Renal pelvis (tissue), 4 donors: ENCODE results near the gene KCNK5. TPM values are rescaled to one million over a fixed set of nuclear protein-coding genes. Genes with fewer than 3 reads are reported as not detected.

Experiments
- DNase-seq: peaks from one replicate; pipeline ENCODE4 v3.0.0-alpha.2; 2013
- polyA plus RNA-seq, 3 donors: library from polyadenylated mRNA; unstranded; fragments of 120-200 nt; gene quantifications; one replicate each; pipeline ENCODE4 v1.2.1, GENCODE V29; 2013; ENCODE audit not compliant: insufficient read length in 3 of 3

The KCNK5 gene
- polyA plus RNA-seq, 3 donors: 10.7 to 15.0 (median 14.1) TPM

DNA sequence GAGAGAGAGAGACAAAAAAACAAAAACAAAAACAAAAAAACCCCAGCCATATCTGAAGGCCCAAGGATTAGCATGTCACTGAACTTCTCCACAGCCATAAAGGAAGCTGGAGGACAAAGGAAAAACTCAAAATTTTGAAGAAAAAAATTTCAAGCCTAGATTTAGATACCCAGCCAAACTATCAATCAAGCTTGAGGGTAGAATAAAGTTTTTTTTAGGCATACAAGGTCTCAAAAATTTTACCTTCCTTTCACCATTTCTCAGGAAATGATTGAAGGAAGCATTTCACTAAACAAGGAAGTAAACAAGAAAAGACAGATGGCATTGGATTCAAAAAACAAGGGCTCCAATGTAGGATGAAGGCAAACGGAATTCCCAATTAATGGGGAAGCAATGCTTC is 52.1 kb downstream of the KCNK5 start:
- no peak for DNase-seq

DNA sequence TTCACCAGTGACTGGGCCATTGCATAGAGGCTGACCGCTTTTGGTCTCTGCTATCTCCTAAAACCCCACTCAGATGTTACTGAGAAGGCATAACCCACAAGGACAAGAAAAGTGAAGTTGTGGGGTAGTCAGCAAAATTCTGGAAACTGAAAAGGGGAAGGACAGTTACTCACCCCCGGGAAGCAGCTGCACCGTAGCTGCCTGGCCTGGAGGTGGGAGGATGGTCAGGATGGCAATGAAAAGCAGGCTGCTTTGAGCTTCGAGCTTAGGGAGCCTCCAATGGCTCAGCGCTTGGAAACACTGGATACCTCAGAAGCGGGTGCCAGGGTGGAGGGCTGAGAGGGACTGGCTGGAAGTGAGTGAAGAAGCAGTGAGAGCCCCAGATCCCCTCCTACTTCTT is 56.0 kb downstream of the KCNK5 start:
- DNase-seq: no peak

DNA sequence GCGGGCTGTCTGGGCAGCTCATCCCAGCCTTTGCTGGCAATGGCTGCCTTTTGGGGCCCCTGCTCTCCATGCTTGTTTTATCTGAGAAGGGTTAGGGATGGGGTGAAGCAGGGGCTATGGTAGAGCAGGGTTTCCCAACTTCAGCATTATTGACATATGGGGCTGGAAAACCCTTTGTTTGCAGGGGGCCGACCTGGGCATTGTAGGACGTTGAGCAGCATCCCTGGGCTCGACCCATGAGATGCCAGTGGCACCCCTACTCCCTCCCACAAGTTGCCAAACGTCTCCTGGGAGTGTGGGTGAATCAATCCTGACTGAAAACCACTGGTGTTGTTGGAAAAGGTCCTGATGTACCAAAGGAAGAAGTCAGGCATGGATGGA is 56.9 kb downstream of the KCNK5 start:
- no peak for DNase-seq

DNA sequence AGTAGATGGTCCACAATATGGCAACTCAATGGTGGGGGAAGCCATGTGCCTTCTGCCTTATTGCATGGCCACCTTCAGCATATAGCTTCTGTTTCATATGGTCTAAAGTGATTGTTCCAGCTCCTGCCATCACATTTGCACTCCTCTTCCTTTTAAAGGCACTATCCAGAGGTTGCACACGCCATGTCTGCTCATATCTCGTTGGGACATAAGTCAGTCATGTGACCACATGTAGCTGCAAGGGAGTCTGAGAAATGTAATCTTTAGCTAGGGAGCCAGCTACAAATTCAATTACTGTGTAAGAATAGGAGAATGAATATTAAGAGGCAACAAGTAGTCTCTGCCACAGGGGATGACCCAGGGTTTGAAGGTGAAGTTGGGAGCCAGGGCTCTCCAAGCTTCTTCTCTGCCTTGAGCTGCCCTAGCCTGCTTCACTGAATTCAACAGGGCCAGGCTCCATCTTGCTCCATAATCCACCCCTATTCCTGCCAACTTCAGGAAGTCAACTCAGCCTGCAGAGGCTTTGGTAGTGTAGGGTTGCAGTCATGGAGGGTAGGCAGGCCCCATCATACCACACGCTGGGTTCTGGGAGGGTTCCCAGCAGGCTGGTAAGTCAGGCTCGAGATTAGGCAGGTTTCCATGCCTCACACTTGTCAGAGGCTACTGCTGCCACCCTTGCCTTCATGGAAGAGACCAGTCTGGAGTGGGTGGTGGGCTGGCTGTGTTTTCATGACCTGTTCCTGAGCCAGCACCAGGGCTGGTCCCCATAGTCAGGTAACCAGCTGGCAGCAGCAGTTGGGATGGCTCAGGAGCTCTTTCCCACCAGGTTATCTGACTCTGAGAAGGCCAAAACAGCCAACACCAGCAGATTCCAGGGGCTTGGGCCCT is 57.5 kb downstream of the KCNK5 start:
- DNase-seq: no peak

DNA sequence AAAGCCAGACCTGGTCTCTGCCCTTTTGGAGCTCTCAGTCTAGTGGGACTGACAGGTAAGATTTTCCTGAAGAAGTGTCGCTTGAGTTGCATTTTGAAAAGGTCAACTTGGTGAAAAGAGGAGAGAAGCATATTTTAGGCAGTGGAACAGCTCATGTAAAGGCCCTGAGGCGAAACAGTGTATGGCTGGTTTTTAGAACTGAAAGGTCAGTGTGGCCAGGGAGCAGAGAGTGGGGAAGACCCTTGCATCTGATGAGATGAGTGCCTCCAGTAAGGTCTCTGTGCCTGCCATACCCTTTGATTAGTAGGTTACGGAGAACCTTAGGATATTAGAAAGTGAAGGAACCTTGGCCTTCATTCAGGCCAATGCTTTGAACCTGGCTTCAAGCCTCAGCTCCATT is 58.4 kb downstream of the KCNK5 start:
- no peak for DNase-seq

DNA sequence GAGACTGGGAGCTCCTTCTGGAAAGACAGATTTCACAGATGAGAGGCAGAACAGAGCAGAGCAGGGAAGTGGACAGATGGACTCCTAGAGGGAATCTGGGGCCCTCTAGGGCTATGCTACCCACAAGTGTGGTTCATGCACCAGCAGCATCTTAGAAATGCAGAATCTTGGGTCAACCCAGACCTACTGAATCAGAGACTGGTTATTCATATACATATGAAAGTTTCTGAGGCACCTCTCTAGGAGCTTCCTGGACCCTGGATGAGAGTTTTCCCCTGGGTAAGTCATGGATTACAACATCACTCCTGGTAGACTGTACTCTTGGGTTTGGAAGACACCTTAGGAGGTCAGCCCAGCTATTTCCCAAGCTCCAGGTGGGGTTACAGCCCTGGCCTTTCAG is 58.9 kb downstream of the KCNK5 start:
- no peak for DNase-seq

DNA sequence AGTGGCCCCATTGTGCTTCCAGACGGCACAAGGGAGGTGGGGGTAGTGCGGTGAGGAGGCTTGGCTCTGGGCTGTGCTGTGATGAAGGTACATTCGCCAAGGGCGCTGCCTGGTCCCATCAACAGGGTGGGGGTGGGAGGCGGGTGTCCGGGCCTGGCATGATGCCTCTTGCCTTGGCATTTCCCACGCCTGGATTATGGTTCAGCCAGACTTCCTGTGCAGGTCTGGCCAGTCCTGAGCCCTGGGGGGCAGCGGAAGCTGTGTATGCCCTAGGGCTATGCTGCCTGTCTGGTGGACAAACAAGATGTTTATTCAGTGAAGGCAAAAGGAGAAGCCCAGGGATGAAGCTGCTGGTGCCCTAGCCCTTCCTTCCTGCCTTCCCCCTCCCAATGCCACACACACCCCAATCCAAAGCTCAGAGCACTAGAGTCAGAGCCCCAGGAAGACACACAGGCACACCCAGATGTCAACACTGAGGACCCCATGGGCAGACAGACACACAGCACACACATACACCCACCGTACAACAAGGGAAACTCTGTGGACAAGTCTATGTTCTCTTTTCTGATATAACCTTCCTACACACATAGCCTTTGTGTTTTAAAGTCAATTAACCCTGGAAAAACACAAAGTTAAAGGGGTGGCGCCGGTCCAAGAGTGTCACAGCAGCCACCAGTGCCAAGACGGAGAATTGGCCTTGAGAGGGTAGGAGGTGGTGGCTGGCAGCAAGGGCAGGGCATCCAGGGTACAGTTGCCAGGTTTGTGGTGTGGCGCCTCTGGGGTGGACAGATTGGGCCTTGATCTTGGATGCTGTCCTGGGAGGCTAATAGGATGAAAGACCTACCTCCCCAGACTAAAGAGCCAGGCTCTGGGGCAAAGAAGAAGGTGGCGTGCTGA is 59.6 kb downstream of the KCNK5 start:
- no peak for DNase-seq

DNA sequence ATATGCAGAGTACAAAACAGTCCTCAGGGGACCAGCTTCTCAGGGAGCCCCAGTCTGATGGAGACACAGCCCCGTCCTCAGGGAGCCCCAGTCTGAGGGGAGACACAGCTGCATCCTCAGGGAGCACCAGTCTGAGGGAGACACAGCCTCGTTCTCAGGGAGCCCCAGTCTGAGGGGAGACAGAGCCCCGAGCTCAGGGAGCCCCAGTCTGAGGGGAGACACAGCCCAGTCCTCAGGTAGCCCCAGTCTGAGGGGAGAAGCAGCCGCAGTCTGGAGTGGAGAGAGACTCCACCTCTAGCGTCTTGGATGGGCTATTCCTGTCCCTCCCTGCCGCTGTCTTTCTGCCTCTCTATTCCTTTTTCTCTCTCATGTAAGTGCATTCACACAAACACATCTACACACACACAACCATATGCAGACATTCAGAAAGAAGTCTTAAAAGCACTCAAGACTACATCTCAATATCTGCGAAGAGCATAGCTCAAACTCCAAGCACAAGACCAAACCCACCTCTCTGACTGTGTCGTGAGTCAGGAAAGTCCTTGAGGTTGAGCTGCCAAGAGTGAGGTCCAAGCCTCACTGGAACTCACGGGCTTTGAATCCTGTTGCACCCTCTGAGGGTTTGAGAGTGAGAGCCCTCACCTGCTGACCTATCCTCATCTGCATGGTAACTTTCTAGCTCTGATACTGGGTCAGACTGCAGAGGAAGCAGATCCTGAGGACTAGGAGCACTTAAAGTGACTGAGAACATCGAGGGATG is 61.2 kb downstream of the KCNK5 start:
- no peak for DNase-seq

DNA sequence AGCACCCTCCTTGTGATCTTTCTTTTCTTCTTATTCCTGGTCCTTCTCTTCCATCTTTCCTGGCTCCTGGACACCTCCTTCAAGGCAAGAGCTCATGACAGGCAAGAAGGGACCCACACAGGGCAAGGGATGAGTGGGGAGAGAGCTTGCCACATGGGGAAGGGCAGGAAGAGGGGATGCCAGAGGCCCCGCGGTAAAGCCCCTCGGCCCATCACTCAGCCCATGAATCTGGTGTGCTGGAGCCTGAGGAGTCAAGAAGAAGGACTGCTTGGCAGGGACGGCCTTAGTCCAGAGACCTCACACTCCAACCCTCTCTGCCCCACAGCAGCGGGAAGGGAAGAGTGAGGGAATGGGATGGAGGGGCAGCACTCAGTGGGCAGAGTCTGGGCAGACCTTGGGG is 62.0 kb downstream of the KCNK5 start:
- DNase-seq: no peak

DNA sequence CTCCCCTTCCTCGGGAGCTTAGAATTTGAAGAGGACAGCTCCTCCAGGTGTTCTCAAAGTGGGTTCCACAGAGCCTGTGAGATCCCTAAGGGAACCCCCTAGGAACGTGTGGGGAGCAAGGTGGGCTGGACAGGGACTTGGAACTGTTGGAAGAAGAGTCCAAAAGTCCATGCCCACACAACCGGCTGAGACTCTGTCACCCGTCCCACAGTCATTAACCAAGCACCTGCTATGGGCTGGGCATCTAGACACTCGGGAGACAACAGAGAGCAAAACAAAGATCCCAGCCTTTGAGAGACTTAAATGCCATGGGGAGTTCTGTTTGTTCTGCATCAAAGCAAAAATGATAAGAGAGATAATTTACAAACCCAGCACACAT is 62.4 kb downstream of the KCNK5 start:
- no peak for DNase-seq

DNA sequence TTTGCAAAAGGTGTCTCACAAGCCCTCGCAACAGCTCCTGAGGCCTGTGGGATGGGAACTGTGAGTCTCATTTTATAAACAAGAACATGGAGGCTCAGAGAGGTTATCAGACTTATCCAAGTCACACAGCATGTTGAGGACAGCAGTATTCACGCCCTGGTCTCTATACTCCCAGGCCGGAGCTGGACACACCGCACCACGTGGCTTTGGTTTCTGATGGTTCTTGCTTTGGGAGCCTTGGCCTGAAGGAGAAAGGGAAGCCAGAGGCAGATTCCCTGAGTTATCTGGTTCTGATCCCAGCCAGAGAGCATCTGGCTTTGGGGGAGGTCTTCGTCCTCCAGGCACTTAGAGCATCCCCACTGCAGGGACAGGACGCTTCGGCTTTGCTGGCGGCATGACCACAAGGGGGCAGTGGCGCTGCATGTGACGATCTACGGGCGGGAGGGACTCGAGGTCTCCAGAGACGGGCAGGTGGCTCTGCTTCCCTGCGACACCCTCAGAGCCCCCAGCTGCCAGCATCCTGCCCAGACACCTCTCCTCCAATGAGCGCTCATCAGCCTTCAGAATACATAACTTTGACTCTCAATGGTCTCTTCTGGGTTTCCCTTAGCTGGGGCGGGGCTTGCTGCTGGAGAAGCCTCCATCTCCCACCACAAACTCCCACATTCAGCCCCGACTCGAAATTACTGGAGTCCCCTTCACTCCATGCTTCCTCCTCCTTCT is 62.9 kb downstream of the KCNK5 start:
- peak; percentile 65 for DNase-seq

DNA sequence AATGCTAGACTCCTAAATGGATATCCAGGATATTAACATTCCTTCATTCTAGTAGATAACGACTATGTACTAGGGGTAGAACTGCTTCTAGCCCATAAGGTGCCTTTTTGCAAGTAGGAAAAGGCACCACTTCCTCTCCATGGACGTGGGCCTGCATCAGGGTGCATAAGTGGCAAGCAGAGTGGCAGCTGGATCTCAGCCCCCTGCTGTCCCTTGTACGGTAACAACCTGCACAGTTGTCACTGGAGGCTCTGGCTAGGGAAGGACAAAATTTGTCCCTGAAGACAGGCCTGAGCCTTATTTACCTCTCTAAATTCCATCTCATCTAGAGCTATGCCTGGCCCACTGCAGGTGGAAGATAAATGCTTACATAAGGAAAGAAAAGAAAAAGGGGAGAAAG is 71.8 kb downstream of the KCNK5 start:
- DNase-seq: no peak

DNA sequence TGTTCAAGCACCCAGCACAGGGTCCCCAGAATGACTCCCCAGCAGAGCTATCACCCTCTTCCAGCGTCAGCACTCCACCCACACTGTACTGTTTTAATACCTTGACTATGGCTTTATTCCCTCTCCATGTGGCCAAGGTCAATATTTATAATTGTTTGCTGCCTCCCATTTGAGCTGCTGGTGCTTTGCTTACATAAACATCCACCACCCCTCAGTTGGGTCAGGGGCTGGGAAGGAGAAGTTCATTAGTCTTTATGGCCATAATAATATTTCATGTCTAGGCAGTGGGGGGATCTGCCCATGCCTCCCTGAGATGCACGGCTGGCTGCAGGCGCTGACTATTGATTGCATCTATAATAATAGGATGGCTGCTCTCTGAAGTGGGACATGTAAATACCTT is 72.5 kb downstream of the KCNK5 start:
- no peak for DNase-seq

DNA sequence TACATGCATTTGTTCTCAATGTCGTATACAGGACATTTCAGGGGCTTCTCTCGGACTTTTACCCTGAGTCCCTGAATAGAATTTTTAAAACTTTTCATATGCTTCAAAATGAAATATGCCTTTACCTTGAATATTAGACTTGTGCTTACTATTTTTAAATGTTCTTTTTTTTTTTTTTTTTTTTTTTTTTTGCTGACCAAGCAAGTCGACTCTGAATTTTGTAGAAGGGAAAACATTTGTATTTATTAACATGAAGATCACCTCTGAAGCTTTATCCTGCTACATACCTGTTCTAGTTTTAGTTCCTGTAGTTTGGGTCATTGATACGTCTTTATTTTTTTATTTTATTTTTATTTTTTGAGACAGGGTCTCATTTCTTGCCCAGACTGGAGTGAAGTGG is 74.6 kb downstream of the KCNK5 start:
- DNase-seq: no peak

DNA sequence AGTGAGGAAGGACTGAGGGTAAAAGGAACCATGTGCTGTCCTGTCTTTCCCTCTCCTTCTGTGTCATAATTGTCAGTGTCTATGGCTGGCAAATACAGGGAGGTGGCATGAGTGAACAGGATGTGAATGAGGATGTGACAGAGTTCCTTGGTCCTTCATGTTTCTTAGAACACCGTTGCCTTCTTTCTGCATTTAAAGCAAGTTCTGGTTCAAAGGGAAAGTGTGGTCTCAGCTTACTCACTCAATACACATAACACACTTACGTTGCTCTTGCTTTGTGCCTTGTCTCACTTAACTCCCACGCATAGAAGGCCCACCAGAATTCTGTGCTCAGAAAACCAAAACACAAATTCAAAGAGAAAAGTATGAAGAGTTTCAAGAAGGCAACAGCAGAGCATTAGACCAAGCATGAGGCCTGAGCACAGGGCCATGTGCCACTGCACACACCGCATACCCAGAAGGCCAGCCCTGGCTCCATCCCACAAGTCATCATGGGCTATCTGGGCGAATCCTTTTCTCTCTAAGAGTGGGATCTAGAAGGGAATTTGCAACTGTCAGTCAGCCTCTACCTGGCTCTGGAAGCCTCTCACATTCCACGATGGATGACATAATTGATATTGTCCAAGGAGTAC is 75.4 kb downstream of the KCNK5 start:
- DNase-seq: no peak

DNA sequence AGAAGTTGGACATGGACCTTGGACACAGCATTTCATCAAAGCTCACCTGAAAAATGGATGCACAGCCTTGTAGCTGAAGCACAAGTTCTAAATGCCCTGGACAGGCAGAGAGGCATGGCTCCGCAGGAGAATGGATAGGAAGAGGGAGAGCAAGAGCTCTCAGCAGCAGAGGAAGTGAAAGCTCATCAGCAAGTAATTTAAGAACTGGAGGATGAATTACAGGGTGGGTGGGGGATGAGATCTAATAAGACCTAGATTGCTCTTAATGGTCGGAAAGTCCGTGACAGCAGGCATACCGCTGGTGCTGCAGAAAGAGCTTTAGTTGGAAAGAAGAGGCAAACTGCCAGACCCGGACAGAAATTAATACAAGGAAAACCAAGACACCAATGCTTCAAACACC is 77.0 kb downstream of the KCNK5 start:
- DNase-seq: no peak

DNA sequence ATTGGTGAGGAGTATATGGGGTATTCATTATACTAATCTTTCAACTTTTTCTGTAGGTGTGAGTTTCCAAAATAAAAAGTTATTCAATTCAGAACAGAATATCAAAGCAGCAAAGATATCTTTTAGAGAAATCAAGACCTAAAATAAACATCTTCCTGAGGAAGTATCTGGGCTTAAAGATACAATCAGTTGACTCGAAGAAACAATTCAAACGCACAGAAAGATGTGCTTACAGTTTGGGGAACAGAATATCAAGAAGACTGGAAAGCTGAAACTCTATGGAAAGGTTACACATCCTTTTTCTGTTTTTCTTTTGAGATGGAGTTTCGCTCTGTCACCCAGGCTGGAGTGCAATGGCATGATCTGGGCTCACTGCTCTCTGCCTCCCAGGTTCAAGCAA is 78.1 kb downstream of the KCNK5 start:
- no peak for DNase-seq

DNA sequence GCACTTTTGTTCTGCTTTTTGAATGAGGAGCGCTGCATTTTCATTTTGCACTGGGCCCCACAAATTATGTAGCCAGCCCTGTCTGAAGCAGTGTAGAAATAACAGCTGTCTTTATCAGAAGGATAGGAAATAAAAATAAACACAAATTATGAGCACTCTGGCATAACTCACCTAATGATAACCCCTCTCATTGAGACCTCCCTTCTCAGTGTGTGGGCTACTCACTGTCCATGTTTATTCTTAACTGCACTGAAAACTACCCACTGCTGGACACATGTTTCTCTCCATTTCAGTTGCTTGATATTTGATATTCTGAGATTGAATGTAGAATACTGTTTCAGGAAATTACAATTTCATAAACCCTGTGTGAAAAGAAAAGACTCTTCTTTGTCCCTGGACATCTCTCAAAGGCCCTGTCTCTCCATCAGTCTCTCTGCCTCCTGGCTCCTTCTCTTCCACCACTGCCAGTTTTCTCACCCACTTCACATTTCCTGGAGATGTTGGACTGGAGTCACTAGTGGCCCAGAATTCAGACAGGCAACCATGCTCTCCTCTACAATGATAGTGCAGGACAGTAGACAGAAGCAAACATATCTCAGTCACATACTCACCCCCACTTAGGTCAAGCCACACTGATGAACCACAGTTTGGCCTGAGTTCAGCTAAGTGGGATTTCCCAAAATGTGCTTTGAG is 84.6 kb downstream of the KCNK5 start:
- no peak for DNase-seq

DNA sequence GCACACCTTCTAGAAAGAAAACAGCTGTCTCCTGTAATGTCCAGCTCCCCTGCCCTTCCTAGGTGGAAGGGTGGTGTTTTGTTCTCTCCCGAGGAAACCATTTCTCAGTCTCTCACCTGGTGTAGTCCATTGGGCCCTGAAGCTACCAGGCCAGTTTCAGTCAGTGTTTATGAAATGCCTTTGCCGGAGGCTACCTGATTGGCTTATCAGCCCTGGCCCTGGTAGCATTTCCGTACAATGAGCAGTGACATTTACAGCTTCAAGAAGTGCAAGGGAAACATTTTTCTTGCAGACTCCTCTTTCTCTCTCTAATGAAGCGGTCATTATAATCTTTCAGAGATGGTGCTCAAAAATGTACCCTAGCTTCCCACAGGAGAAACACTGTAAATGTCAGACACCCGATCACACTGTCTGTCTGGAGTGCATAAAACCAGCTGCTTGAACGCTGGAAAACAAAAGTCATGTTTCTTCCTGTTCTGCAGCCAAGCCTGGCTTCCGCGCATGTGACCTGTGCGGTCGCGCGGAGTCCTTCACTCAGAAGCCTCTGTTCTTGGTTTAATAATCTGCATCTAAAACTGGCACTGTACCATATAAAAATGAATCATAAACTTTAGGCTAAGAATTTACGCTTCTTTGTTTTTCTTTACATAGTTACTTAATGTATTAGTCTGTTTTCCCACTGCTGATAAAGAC is 85.9 kb downstream of the KCNK5 start:
- DNase-seq: no peak
